Measurements from ENCODE around the gene RASA3.
"Not testable (repeated sequence)": the region's sequence is repeated elsewhere in the genome, so short reads cannot be mapped to it uniquely, and the experiment has no call there.

RASA3 gene

DNA sequence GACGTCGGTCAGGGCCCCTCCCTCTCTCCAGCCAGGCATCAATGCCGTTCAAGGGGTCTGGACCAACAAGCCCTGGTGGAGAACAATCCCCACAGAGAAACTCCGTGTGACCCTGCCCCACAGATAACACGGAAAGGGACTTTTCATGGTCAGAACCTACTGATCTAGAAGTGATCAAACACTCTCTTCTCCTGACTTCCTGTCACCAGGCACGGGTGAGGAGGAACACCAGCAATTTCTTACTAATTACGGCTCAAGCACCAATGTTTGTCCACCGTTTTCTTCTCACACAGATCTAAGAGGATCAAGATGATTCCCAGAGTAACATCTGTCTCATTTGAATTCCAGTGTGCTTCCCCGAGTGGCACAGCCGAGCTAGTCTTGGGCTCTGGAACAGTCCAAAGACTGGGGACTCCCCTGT lies 11.8 kb downstream of the RASA3 start:
- no peak overlapping the region for H3K4me3 ChIP-seq (ENCODE audit: low read depth in 1 of 2, low read length in 1 of 2)
- no peaks in the 10 kb centered on the region for H3K4me1 ChIP-seq (ENCODE audit: control insufficient read depth in 1 of 2, insufficient read depth in 1 of 2, low read depth in 1 of 2, low read length in 1 of 2)
- H3K27me3 ChIP-seq = peaks cover 9% of the 10 kb centered on the region
- TF ChIP-seq, protein P1, sequence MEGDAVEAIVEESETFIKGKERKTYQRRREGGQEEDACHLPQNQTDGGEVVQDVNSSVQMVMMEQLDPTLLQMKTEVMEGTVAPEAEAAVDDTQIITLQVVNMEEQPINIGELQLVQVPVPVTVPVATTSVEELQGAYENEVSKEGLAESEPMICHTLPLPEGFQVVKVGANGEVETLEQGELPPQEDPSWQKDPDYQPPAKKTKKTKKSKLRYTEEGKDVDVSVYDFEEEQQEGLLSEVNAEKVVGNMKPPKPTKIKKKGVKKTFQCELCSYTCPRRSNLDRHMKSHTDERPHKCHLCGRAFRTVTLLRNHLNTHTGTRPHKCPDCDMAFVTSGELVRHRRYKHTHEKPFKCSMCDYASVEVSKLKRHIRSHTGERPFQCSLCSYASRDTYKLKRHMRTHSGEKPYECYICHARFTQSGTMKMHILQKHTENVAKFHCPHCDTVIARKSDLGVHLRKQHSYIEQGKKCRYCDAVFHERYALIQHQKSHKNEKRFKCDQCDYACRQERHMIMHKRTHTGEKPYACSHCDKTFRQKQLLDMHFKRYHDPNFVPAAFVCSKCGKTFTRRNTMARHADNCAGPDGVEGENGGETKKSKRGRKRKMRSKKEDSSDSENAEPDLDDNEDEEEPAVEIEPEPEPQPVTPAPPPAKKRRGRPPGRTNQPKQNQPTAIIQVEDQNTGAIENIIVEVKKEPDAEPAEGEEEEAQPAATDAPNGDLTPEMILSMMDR (IDR thresholded peaks at IDR 0.05) = no peak
- no peak overlapping the region for H3K27ac ChIP-seq
- H3K36me3 ChIP-seq = no peaks in the 10 kb centered on the region
- no peaks in the 10 kb centered on the region for H3K9me3 ChIP-seq

DNA sequence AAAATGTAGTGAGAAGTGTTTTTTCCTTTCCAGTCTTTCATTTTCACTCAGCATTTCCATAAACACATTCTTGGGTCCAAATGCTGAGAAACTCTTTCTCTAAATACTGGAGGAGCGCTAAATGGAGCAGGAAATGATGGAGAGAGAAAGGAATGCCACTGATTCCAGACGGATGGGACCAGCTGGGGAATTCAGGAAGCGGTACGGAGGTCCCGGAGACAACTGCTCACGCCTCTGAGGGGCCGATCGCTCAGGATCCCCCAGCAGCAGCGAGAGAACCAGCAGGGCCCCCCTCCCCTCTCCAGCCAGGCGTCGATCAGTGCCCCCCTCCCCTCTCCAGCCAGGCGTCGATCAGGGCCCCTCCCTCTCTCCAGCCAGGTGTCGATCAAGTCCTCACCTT lies 13.2 kb downstream of the RASA3 start:
- Histone ChIP-seq H3K4me3 (ENCODE audit: low read depth in 1 of 2, low read length in 1 of 2) (no peak overlapping the region), H3K27ac (no peak overlapping the region), H3K36me3 (no peaks in the 10 kb centered on the region), H3K27me3 (peaks cover 9% of the 10 kb centered on the region), H3K4me1 (ENCODE audit: control insufficient read depth in 1 of 2, insufficient read depth in 1 of 2, low read depth in 1 of 2, low read length in 1 of 2) (no peaks in the 10 kb centered on the region), H3K9me3 (no peaks in the 10 kb centered on the region)
- TF ChIP-seq, protein P1 (IDR thresholded peaks at IDR 0.05) = no peak

DNA sequence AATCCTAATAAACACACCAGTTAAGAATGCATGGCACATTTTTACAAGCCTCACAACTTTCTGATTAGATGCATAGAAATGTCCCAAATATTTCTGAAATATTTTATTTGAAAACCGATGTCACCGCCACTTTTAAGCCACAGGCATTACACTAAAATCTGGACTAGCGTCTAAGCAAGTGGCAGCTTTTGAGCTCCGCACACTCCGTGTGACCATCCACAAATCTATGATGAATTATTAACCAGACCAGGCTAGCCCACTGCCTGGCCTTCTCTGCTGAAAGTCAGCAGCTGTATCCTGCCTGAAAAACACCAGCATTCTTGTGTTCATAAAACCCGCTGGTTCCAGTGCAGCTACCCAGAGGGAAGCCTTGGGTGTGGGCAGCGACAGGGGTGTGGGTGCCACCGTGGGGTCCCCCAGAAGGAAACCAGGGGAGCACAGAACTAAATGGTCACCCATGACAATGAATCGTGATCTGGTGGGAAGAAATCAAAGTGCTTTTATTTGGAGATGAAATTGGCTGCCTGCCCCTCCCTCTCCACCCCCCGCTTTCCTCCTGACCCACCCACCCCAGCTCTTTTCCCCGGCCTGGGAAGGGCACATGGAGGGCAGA lies 13.8 kb downstream of the RASA3 start:
- Histone ChIP-seq H3K27me3 (peaks cover 9% of the 10 kb centered on the region), H3K4me1 (ENCODE audit: control insufficient read depth in 1 of 2, insufficient read depth in 1 of 2, low read depth in 1 of 2, low read length in 1 of 2) (no peaks in the 10 kb centered on the region), H3K27ac (no peak overlapping the region), H3K36me3 (no peaks in the 10 kb centered on the region), H3K4me3 (ENCODE audit: low read depth in 1 of 2, low read length in 1 of 2) (no peak overlapping the region), H3K9me3 (no peaks in the 10 kb centered on the region)
- TF ChIP-seq, protein P1 (IDR thresholded peaks at IDR 0.05) = no peak

DNA sequence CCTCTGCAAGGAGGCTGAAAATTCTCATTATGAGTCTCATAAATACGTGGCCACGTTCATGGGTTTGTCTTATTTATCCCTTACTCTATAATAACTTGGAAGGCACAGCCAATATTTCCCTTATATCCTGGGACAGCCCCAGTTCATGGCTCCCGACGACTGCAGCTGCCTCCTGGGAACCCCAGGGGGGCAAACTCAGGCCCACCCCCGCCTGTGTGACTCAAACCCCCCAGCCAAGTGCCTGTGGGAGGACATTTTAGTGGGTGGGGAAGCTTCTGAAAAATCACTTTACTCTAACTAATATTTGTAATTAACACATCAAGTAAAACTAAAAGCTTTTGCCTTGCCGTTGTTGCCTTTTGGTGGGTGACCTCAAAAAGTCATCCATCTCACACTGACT lies 14.3 kb downstream of the RASA3 start:
- no peak overlapping the region for H3K4me3 ChIP-seq (ENCODE audit: low read depth in 1 of 2, low read length in 1 of 2)
- H3K9me3 ChIP-seq = no peaks in the 10 kb centered on the region
- TF ChIP-seq, protein P1 (IDR thresholded peaks at IDR 0.05) = no peak
- no peaks in the 10 kb centered on the region for H3K36me3 ChIP-seq
- H3K4me1 ChIP-seq (ENCODE audit: control insufficient read depth in 1 of 2, insufficient read depth in 1 of 2, low read depth in 1 of 2, low read length in 1 of 2) = no peaks in the 10 kb centered on the region
- peaks cover 9% of the 10 kb centered on the region for H3K27me3 ChIP-seq
- no peak overlapping the region for H3K27ac ChIP-seq

DNA sequence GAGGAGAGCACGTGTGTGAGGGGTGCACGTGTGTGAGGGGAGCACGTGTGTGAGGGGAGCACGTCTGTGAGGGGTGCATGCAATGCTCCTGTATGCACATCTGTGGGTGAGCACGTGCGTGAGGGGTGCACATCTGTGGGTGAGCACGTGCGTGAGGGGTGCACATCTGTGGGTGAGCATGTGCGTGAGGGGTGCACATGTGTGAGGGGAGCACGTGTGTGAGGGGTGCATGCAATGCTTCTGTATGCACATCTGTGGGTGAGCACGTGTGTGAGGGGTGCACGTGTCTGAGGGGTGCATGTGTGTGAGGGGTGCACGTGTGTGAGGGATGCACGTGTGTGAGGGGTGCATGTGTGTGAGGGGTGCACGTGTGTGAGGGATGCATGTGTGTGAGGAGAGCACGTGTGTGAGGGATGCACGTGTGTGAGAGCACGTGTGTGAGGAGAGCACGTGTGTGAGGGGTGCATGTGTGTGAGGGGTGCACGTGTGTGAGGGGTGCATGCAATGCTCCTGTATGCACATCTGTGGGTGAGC lies 15.0 kb downstream of the RASA3 start:
- not testable (repeated sequence) for H3K27me3 ChIP-seq; H3K4me3 ChIP-seq (ENCODE audit: low read depth in 1 of 2, low read length in 1 of 2); H3K36me3 ChIP-seq; H3K9me3 ChIP-seq; H3K27ac ChIP-seq; H3K4me1 ChIP-seq (ENCODE audit: control insufficient read depth in 1 of 2, insufficient read depth in 1 of 2, low read depth in 1 of 2, low read length in 1 of 2)

DNA sequence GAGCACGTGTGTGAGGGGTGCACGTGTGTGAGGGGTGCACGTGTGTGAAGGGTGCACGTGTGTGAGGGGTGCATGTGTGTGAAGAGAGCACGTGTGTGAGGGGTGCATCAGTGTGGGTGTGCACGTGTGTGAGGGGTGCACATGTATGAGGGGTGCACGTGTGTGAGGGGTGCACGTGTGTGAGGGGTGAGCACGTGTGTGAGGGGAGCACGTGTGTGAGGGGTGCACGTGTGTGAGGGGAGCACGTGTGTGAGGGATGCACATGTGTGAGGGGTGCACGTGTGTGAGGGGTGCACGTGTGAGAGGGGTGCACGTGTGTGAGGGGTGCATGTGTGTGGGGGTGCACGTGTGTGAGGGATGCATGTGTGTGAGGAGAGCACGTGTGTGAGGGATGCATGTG lies 15.7 kb downstream of the RASA3 start:
- TF ChIP-seq, protein P1 (IDR thresholded peaks at IDR 0.05) = no peak
- peaks cover 0 to under 1% of the 10 kb centered on the region in 2 experiments for H3K4me1 ChIP-seq (ENCODE audit: control insufficient read depth in 1 of 2, insufficient read depth in 1 of 2, low read depth in 1 of 2, low read length in 1 of 2)
- H3K4me3 ChIP-seq (ENCODE audit: low read depth in 1 of 2, low read length in 1 of 2) = no peak overlapping the region
- H3K36me3 ChIP-seq = no peaks in the 10 kb centered on the region
- H3K27ac ChIP-seq = no peak overlapping the region
- H3K27me3 ChIP-seq = peaks cover 9% of the 10 kb centered on the region
- H3K9me3 ChIP-seq = no peaks in the 10 kb centered on the region
